NCI-H1105 treated with DMSO at 0.1 percent for 48 hours (cell line): ENCODE measurements around the gene FADS1.

Source experiments
- DNase-seq: peaks from one replicate; lab custom pipeline; 2025; lab: John Stamatoyannopoulos, UW

FADS1 gene

DNA sequence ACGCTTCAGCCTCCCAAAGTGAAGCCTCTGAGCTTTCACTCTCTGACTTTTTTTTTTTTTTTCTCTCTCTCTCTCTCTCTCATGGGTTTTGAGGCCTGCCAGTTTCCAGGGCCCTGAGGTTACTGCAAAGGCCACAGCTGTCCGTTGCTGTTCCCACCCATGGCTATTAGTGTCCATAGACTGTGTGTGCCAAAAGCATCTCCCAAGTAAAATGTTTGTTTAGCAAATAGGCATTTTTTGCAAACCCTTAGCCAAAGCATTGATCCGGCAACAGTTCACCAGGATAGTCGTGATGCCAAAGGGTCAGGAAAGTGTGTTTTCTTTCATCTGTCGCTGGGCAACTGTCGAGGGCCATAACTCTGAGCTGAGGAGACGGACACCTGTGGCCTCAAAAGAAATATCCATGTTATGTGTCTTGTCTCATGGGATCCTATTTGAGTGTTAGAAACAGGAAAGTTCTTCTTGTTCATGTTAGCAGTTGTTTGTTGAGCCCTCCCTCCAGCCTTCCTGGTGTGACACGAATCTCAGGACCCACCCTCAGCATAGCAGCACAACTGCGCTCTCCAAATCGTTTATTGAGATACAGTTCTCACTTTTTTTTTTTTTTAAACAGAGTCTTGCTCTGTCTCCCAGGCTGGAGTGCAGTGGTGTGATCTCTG lies 29.7 kb upstream of the FADS1 start:
- no peak for DNase-seq

- no peak for DNase-seq
Observed at GRCh38 chr11:61844909-61845565, 28.2 kb upstream of the FADS1 start.

GRCh38 chr11:61842528-61842820 lies 25.7 kb upstream of the FADS1 start:
- no peak for DNase-seq

- DNase-seq = no peak
Observed at GRCh38 chr11:61841636-61842527, 25.1 kb upstream of the FADS1 start.

DNA sequence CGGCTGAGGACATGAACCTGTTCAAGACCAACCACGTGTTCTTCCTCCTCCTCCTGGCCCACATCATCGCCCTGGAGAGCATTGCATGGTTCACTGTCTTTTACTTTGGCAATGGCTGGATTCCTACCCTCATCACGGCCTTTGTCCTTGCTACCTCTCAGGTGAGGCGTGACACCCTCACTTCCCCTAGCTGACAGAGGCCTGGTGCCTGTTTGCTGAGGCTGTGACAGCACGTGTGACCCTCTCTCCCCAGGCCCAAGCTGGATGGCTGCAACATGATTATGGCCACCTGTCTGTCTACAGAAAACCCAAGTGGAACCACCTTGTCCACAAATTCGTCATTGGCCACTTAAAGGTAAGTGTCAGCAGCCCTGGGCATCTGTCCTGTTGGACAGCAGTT lies 23.6 kb upstream of the FADS1 start:
- DNase-seq = no peak

DNA sequence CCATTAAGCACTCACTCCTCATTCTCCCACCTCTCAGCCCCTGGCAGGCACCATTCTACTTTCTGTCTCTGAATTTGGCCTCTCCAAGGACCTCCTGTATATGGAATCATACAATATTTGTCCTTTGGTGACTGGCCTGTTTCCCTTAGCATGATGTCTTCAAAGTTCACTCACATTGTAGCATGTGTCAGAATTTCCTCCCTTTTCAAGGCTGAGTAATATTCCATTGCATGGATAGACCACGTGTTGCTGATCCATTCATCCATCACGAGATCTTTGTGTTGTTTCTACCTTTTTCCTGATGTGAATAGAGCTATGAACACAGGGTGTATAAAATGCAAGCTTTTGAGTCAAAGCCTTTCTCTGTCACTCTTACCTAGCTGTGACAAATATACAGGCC lies 22.9 kb upstream of the FADS1 start:
- no peak for DNase-seq

- DNase-seq = no peak
Observed at GRCh38 chr11:61838921-61839320, 22.1 kb upstream of the FADS1 start.

GRCh38 chr11:61838501-61838900 lies 21.7 kb upstream of the FADS1 start:
- DNase-seq = no peak

DNA sequence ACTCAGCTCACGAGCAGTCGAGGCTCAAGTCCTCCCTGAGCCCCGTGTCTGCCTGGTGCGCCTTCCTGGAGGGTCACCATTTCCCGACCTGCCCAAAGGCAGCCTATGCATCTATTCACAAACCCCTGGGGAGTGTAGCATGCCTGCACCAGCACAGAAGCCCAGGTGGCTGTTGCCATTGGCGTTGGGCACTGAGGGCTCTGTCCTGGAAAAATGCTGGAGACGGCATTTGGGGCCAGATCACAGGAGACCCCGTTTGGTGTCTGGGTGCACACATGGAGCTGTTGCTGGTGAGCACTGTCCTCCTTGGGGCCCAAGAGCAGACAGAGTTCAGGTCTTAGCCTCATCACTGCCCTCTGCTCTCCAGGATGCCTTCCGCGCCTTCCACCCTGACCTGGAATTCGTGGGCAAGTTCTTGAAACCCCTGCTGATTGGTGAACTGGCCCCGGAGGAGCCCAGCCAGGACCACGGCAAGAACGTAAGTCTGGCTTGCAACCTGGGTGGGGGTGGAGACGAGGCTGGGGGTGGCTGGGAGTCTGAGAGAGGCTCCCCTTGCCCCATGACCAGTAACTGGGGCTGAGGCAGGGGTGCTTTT lies 20.7 kb upstream of the FADS1 start:
- DNase-seq = no peak

- DNase-seq = no peak
Observed at GRCh38 chr11:61836193-61836592, 19.4 kb upstream of the FADS1 start.

DNA sequence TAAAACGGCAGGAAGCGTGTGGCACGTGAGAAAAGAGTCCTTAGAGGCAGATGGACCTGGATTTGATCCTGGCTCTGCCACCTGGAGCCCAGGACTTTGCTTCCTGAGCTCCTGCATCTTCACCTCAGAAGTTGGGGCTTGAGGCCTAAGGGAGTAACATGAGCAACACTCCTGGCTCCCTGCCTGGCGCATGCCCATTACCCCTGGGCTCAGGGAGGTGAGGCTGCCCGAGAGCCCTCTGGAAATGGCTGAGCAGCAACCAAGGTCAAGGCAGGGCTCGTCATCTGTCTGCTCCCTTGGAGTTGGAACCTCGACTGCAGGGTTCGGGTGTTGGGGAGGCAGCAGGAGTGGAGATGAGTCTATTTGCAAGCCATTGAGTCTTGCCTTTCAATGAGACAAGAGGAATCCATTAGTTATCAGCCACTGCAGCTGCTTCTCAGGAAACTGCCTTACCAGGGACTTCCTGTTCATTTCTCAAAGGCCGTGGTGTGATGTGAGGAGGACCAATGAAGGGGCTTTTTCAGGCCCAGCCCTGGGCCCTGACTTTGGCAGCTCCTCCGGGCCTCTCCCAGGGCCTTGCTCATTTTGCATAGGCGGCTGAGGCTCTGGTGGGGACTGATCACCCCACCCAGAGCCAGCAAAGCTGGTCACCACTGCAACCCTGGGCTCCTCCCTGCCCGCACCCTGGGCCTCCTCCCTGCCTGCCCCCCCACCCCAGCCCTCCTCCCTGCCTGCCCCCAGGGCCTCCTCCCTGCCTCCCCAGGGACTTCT lies 17.7 kb upstream of the FADS1 start:
- no peak for DNase-seq

DNA sequence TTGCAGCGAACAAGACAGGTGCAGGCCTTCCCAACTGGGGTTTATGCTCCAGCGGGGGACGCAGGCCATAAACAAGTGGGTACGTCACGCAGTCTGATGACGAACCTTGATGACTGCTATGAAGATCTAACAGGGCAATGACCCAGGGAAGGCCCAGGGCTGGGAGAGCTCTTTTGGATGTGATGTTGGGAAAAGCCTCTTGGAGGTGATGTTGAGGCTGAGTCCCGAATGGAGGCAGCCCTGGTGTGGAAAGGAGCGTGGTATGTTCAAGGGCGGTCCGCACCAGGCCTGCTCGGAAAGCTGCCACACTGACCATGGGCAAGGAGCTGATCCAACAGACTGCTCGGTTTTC lies 17.1 kb upstream of the FADS1 start:
- DNase-seq = no peak

DNA sequence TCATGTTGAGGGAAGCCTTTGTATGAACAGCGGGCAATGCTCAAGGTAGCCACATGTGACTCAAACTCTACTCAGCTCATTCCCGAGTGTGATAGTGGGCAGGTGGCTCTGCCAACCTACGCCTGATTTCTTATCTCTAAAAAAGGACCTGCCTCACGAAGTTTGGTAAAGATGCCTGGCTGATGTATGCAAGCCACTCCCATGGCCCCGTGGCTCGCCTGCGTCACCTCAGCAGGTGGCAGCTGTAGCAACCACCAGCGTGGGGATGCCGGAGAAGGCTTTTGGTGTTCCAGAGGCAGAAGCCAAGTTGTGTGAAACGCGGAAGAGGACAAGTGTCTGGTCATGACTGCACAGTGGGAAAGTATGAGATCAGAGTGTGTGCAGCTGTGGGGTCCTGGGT lies 16.7 kb upstream of the FADS1 start:
- DNase-seq = no peak

- peak; percentile 5 for DNase-seq
Observed at GRCh38 chr11:61832754-61833153, 16.0 kb upstream of the FADS1 start.

GRCh38 chr11:61832207-61832606 lies 15.4 kb upstream of the FADS1 start:
- DNase-seq = no peak

DNA sequence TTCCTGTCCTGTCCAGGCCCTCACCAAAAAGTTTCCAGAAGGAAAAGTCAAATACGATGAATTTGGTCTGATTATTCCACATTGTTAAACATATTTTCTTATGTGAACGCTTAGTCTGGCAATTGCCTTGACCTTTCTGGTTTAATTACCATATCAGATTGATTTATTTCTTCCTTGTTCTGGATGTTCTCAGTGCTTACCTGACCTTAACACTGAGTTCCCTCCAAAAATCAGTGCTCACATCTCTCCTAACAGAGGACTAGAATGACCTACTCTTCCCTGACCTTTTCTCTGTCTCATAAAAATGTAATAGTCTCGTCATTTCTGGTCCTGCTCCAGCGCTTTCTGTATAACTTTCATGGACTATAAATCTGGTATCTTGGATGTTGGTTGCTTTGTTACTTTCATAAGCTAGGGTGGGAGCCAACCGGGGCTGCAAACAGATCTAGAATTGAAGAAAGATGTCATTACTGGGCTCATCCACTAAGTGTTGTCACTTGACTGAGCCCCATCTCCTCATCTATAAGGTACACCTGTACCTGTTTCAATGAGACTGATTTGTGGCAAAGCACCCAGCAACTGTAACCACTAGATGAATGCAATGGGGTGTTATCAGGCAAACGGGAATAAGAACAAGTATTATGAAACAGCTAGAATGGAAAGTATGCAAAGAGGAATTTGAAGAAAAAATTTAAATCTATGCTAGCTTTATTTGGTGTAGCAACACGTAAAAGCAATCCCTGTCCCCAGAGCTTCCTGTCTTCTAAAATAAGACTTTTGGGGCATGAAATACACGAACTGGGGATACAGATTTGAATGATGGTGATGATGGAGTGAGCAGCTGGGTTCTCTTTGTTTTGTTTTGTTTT lies 13.7 kb upstream of the FADS1 start:
- no peak for DNase-seq

GRCh38 chr11:61829806-61830205 lies 13.0 kb upstream of the FADS1 start:
- DNase-seq = no peak

DNA sequence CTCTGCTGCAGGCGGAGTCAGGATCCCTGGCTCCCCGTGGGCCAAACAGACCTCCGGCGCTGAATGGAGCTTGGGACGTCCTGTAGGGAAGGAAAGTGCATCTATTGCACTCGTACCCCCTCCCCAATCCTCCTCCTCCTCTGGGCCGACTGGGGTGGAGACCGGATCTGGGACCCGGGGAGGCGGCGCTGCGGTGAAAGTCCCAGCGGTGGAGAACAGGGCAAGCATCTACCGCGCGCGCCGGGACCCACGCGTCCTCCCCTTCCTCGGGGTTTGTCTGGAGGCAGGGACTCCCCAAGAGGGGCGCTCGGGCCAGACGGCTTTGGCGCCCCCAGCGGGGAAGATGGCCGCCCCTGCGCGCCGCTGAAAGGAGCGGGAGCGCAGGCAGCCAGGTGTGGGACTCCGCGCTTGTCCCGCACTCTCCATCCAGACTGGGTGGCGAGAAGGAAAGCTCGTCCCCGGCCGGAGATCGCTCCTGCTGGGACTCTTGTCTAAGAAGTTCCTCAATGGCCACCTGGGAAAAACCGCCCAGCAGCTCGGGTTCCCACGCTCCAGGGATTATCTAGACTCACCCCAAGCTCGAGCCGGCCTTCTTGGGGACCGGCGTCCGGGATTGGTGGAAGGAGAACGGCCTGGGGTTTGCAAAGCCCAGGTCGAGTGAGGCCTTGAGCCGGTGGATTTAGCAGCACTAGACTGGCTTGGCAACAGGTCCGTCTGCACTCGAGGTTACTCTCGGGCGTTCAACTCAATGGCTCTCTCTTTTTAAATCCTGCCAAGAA lies 12.0 kb upstream of the FADS1 start:
- peak; percentile 46 for DNase-seq

- DNase-seq = no peak
Observed at GRCh38 chr11:61828379-61828628, 11.5 kb upstream of the FADS1 start.

DNA sequence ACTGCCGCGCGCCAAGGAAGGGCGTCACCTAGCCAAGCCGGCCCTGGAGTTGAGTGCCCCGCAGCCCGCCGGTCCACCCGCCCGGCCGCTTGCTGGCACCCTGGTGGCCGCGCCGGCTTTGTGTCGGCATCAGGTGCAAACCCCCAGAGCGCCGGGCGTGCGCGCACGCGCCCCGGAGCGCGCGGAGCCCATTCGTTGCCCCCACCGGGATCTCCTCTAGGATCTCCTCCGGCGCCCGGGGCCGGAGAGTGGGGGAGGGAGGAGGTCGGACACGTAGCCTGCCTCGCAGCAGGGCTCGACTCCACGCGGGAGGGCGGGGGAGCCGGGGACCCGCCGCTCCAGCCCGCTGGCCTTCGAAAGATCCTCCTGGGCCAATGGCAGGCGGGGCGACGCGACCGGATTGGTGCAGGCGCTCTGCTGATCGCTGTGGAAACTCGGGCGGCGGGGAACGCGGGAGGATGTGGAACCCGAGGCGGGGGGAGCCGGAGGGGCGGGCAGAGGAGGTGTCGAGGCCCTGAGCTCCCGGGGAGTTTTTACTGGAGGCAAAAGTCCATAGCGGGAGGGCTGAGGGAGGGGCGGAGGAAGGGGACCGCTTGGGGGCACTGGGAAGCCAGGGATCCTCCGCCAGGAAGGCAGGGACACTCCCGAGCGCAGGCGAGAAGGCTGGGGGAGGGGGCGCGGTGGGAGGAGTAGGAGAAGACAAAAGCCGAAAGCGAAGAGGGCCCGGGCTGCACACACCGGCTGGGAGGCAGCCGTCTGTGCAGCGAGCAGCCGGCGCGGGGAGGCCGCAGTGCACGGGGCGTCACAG lies 11.0 kb upstream of the FADS1 start, which contains the start of gene FADS2:
TSS of gene FADS2 (plus strand) at position 730 of the 808 bp plus-strand sequence. CDS start 91 bp downstream, outside the sequence.
- peak; percentile 97 for DNase-seq
